HG02938 (cell line): ENCODE data around the gene APOBEC3A.
"Not testable (repeated sequence)": the region's sequence is repeated elsewhere in the genome, so short reads cannot be mapped to it uniquely, and the experiment has no call there.

ENCODE experiments used
- ATAC-seq: cut with Tn5 transposase; IDR thresholded peaks from one replicate; pipeline ENCODE4 v1.9.1; 2021; ENCODE audit warnings: mild to moderate bottlenecking, moderate library complexity; ENCODE audit not compliant: unreplicated experiment

Gene APOBEC3A

DNA sequence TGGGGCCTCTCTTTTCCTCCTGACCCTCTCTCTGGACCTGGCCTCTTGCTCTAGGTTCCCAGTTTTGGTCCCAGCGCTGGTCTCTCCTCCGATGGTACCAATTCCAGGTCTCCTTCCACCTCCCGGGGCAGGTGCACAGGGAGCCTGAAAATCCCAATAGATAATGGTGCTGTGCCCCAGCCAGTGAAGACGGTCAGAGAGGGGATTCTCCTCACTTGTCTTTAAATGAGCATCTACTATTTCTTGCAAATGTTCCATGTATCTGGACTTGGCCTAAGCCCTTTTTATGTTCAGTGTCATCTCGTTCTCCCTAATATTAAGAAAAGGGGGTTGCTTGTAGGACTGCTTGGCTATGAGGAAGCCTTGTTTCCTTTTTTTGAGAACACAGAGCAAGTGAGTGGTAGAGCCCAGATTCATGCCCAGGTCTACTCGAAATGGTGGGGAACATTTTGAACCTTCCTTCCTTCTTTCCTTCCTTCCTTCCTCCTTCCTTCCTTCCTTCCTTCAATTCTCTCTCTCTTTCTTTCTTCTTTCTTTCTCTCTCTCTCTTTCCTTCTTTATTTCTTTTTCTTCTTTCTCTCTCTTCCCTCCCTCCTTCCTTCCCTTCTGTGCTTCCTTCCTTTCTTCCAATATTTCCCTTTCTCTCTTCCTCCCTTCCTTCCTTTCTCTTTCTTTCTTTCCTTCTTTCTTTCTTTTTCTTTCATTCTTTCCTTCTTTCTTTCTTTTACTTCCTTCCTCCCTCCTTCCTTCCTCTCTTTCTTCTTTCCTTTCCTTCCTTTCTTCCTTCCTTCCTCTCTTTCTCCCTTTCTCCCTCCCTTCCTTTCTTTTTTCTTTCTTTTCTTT lies 620 bp downstream of the APOBEC3A start:
- ATAC-seq = no peak

- not testable (repeated sequence) for ATAC-seq
Observed at GRCh38 chr22:38958651-38958943, 1.2 kb downstream of the APOBEC3A start.

DNA sequence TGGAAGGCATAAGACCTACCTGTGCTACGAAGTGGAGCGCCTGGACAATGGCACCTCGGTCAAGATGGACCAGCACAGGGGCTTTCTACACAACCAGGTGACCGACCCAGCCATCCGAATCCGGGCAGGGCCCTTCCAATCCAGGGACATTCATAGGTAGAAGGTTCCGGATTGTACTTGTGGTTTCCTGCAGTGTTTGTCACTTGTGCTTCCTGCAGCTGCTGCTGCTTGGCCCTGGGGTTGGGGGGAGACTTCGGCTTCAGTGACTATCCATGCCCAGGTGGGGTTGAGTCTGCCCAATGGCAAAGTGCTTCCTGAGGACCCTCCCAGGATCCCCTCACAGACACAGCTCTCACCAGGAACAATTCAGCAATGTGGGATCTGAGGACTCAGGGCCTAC lies 2.2 kb downstream of the APOBEC3A start:
- ATAC-seq = no peak

GRCh38 chr22:38960673-38961072 lies 3.3 kb downstream of the APOBEC3A start:
- ATAC-seq = not testable (repeated sequence)

DNA sequence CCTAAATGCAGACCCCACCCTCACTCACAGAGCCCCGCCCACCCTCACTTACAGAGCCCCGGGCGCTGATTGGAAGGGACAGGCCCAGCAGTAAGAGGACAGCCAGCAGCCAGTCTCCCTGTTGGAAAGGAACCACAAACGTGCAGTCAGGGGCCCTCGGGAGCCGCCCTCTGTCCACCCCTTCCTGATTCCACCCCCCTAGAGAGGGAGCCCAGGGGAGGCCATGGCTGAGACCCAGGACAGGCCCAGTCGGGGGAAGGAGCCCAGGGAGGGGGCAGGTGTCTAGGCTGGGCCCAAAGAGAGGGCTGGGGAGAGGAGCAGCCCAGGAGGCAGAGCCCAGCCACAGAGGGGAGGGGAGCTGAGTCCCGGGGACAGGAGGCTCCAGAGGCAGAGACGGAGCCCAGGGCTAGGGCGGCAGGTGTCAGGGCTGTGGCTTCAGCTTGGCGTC lies 5.9 kb downstream of the APOBEC3A start:
- not testable (repeated sequence) for ATAC-seq

GRCh38 chr22:38963872-38964271 lies 6.5 kb downstream of the APOBEC3A start:
- no peak for ATAC-seq

DNA sequence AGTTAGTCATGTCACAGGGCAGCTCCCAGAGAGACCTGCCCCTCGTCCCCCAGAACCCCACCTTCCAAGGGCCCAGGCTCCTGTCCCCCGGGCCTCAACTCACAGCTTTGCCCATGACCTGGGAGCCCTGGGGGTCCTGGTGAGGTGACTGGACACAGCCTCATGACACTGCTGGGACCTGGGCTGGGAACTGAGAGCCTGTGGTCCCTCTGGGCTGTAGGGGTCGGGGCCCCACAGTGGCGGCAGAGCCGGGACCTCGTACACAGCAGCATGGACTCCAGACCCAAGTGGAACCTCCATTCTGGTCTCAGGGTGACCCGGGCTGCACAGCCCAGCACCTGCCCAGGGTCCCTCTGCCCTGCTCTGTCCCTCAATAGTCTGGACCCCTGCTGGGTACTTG lies 6.9 kb downstream of the APOBEC3A start:
- ATAC-seq = no peak

GRCh38 chr22:38964989-38965388 lies 7.6 kb downstream of the APOBEC3A start:
- ATAC-seq = no peak

DNA sequence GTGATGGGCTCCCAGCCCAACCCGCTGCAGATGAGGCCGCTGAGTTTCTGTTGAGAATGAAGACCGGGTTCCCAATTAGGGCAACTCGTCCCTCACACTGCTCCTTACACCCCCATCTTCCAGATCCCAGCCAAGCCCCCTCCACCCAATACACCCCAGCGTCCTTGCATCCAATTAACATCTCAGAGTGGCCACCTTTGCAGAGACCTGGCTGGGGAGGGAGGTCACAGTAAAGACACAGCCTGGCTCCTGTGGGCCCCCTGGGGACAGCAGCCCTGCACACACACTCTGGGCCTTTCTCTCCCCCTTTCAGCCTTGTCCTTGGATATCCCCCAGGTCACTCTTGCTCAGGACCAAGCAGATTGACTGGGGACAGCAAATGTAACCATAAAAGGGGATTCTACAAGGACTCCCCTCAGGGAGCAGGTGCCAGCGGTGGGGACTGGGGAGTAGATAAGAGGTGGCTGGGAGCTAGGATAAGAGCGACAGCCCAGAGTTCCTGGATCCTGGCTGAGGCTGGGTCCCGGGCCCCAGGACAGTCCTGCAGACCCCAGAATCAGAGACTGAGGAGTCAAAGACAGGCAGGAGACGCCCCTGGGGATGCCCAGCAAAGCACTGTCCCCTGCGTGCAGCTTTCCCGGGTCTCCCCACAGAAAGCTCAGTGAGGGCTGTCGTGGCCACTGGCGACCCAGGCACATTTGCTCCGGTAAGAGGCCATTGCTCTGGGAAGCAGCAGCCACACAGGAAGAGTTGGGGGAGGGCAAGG lies 8.4 kb downstream of the APOBEC3A start:
- ATAC-seq = no peak

- ATAC-seq = no peak
Observed at GRCh38 chr22:38966380-38966702, 8.9 kb downstream of the APOBEC3A start.

- no peak for ATAC-seq
Observed at GRCh38 chr22:38966942-38967341, 9.5 kb downstream of the APOBEC3A start.

DNA sequence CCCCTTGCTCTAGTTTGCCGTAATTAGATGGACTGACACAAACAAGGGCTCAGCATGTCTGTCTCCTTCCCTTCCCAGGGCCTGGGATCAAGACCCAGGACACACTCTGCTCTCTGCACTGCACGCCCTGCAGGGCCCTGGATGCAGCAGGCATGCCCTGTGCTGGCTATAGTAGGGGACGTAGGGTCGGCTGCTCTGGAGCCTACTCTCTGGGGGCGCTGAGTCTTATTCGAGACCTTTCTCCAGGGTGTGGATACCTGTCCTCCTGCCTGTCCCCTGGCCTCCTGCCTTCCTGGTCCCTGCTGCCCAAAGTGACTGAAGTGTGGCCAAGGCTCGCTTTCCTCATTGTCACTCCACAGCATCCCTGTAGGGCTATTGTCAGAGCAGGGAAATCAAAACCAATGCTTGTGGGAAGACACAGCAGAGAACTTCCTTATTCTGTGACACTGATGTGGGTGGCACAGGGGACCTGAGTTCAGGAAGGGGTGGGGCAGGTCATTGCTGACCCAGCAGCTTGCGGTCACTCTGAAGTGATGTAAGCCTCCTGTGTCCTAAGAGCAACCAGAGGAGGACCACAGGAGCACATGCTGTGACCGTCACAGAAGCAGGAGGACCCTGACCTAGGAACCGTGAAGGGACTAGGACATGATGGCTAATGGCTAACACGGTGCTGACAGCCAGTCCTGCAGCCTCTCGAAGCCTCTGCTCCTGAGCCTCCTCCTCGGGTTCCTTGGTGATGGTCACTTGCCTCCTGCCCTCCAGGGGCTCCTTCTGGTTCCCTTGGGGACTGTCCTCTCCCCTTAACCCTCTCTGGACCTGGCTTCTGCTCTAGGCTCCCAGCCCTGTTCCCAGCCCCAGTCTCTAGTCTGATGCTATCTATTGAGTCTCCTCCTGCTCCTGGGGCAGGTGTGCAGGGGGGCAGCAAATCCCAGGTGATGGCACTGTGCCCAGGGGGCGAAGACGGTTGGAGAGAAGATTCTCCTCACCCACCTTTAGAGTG lies 10.3 kb downstream of the APOBEC3A start:
- no peak for ATAC-seq

DNA sequence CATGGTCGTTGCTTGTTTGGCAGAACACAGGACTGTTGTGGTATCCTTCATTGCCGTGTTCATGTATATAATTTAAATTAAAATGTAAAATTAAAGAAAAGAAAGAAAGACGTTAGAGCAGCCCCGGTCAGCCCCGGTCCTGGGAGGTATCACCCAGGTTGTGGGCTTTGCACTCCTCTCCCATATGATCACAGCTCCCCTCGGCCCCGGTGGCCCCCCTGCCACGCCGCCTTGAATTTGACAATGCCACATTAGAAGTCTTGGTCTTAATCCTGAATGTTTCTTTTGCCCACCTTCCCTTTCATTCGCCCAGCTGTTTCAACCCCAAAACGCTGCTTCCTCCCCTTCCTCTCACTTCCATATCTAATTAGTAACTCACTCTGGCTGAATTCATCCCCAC lies 11.4 kb downstream of the APOBEC3A start:
- ATAC-seq = no peak

- ATAC-seq = no peak
Observed at GRCh38 chr22:38970551-38970950, 13.1 kb downstream of the APOBEC3A start.

DNA sequence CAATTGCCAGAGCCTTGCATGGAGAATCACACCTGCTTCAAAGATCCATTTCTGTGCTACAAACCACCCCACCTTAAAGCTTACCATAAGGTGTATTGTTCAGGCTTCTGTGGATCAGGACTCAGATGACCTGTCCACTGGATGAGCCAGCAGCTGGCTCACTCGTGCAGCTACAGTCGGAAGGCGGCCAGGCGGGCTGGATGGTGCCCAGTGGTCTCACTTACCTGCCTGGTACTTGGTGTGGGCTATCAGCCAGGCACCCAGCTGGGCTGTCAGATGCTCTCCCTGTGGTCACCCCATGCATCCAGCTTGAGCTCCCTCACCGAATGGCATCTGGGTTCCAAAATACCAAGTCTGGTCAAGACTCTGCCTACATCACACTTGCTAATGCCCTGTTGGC lies 13.8 kb downstream of the APOBEC3A start:
- ATAC-seq = no peak

DNA sequence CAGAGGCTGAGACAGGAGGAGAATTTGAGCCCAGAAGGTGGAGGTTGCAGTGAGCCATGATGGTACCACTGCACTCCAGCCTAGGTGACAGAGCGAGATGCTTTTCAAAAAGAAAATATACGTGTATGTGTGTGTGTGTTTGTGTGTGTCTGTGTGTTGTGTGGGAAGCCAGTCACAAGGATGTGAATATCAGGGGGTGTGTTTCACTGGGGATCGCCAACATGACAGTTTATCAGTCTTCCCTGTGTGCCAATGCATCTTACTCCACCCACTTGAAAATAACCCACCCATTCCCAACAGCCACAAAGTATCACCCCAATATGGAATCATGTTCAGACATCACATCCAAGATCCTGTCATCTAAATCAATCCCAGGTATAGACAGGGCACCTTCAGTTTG lies 14.4 kb downstream of the APOBEC3A start:
- no peak for ATAC-seq

DNA sequence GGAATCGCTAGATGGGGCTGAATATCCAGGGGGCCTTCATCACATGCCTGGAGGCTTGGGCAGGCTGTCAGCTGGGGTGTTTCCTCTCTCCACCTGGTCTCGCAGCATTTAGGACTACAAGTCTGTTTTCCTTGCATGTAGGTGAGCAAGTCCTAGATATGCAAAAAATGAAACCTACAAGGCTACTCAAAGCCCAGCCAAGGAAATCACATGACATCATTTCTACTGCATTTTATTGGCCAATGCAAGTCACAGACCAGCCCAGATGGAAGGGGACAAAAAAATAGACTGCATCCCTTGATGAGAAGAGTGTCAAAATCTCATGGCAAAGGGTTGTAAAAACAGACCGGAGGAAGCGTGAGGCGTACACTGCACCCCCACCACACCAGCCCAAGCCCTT lies 15.1 kb downstream of the APOBEC3A start:
- no peak for ATAC-seq

- no peak for ATAC-seq
Observed at GRCh38 chr22:38973289-38974169, 16.1 kb downstream of the APOBEC3A start.

GRCh38 chr22:38974170-38974825 lies 16.9 kb downstream of the APOBEC3A start:
- ATAC-seq = no peak

- ATAC-seq = no peak
Observed at GRCh38 chr22:38974826-38975175, 17.4 kb downstream of the APOBEC3A start.
